Activated CD4-positive, alpha-beta T cell treated with anti-CD3 and anti-CD28 coated beads for 4 hours (primary cell): ENCODE data around the gene MRPS6.
A peak's percentile ranks its signal among the peaks of the same experiment; 100 is the strongest.

ENCODE experiments used
- DNase-seq, 2 donors: peaks; one replicate each; pipeline ENCODE4 v3.0.0-alpha.2; 2020

The MRPS6 gene

GRCh38 chr21:34105947-34106541, 32.7 kb downstream of the MRPS6 start:
- DNase-seq, result no peak

- no peak for DNase-seq
Observed at GRCh38 chr21:34107606-34108005, 34.2 kb downstream of the MRPS6 start.

- no peak for DNase-seq
Observed at GRCh38 chr21:34109075-34109474, 35.7 kb downstream of the MRPS6 start.

GRCh38 chr21:34110594-34111202, 37.3 kb downstream of the MRPS6 start:
- DNase-seq, result no peak

- DNase-seq, result no peak
Observed at GRCh38 chr21:34112316-34113033, 39.1 kb downstream of the MRPS6 start.

GRCh38 chr21:34113842-34114241, 40.5 kb downstream of the MRPS6 start:
- DNase-seq, result no peak

- no peak for DNase-seq
Observed at GRCh38 chr21:34115160-34115559, 41.8 kb downstream of the MRPS6 start.

GRCh38 chr21:34116569-34116968, 43.2 kb downstream of the MRPS6 start:
- DNase-seq, result no peak

GRCh38 chr21:34120867-34121266, 47.5 kb downstream of the MRPS6 start:
- DNase-seq, result no peak

- DNase-seq, result no peak
Observed at GRCh38 chr21:34122047-34122446, 48.7 kb downstream of the MRPS6 start.

GRCh38 chr21:34123609-34124008, 50.2 kb downstream of the MRPS6 start:
- no peak for DNase-seq

GRCh38 chr21:34126269-34126668, 52.9 kb downstream of the MRPS6 start:
- no peak for DNase-seq

- DNase-seq, result no peak
Observed at GRCh38 chr21:34126691-34127090, 53.3 kb downstream of the MRPS6 start.

GRCh38 chr21:34128124-34128523, 54.7 kb downstream of the MRPS6 start:
- no peak for DNase-seq

- no peak for DNase-seq
Observed at GRCh38 chr21:34128674-34129038, 55.3 kb downstream of the MRPS6 start.

GRCh38 chr21:34129039-34129891, 55.9 kb downstream of the MRPS6 start:
- DNase-seq, result peak; percentile 54 to 61

- DNase-seq, result peak in 1 of 2 donors; percentile 14
Observed at GRCh38 chr21:34129901-34130715, 56.7 kb downstream of the MRPS6 start.

GRCh38 chr21:34130716-34130985, 57.3 kb downstream of the MRPS6 start:
- DNase-seq, result no peak

- DNase-seq, result no peak
Observed at GRCh38 chr21:34131586-34131985, 58.2 kb downstream of the MRPS6 start.

GRCh38 chr21:34132202-34132601, 58.8 kb downstream of the MRPS6 start:
- peak in 1 of 2 donors; percentile 11 for DNase-seq

GRCh38 chr21:34132926-34133325, 59.5 kb downstream of the MRPS6 start:
- no peak for DNase-seq

GRCh38 chr21:34133392-34133791, 60.0 kb downstream of the MRPS6 start:
- no peak for DNase-seq

GRCh38 chr21:34133802-34134201, 60.4 kb downstream of the MRPS6 start:
- no peak for DNase-seq
